Subcutaneous abdominal adipose tissue (tissue), 5 donors: ENCODE measurements around the gene SMO.
"Not testable (repeated sequence)": the region's sequence is repeated elsewhere in the genome, so short reads cannot be mapped to it uniquely, and the experiment has no call there.

Experiments
- H3K27ac ChIP-seq: one replicate; pipeline ENCODE4 v1.7.0; 2013; ENCODE audit warnings: low read depth, mild to moderate bottlenecking, inconsistent platforms, low read length, moderate library complexity
- H3K27me3 ChIP-seq, 5 donors: one replicate each; pipeline ENCODE4 v1.7.0; 2013; ENCODE audit warnings: low read length in 5 of 5, inconsistent platforms in 1 of 5; ENCODE audit not compliant: control insufficient read depth in 5 of 5, insufficient read depth in 4 of 5
- H3K36me3 ChIP-seq, 5 donors: one replicate each; pipeline ENCODE4 v1.7.0; 2013; ENCODE audit warnings: low read length in 5 of 5; ENCODE audit not compliant: control insufficient read depth in 5 of 5, insufficient read depth in 5 of 5
- H3K4me1 ChIP-seq, 5 donors: one replicate each; pipeline ENCODE4 v1.7.0; 2013; ENCODE audit warnings: low read length in 5 of 5, mild to moderate bottlenecking in 3 of 5, moderate library complexity in 1 of 5; ENCODE audit not compliant: control insufficient read depth in 5 of 5, insufficient read depth in 5 of 5
- H3K4me3 ChIP-seq, 5 donors: one replicate each; pipeline ENCODE4 v1.7.0; 2013; ENCODE audit warnings: low read length in 5 of 5, low read depth in 1 of 5
- H3K9ac ChIP-seq, 5 donors: one replicate each; pipeline ENCODE4 v1.7.0; 2013; ENCODE audit warnings: low read length in 5 of 5, mild to moderate bottlenecking in 4 of 5, moderate library complexity in 3 of 5
- H3K9me3 ChIP-seq, 5 donors: one replicate each; pipeline ENCODE4 v1.7.0; 2013; ENCODE audit warnings: low read length in 5 of 5; ENCODE audit not compliant: control insufficient read depth in 5 of 5
- donor health status: healthy.
- donor health status: healthy.
- donor health status: healthy.
- donor health status: healthy.
- donor health status: healthy.

SMO gene

GRCh38 chr7:129238546-129238945, 50.1 kb downstream of the SMO start:
- H3K9ac ChIP-seq: no peak overlapping the region
- H3K27me3 ChIP-seq: no peaks in the 10 kb centered on the region
- H3K9me3 ChIP-seq: no peaks in the 10 kb centered on the region
- no peaks in the 10 kb centered on the region for H3K36me3 ChIP-seq
- peaks cover 0 to 12% (median 7%) of the 10 kb centered on the region in 5 donors for H3K4me1 ChIP-seq
- H3K4me3 ChIP-seq: no peak overlapping the region
- H3K27ac ChIP-seq: no peak overlapping the region

- Histone ChIP-seq H3K36me3 (no peaks in the 10 kb centered on the region), H3K9ac (no peak overlapping the region), H3K27me3 (no peaks in the 10 kb centered on the region), H3K27ac (no peak overlapping the region), H3K4me1 (peaks cover 0 to 2% (median 0%) of the 10 kb centered on the region in 5 donors), H3K9me3 (no peaks in the 10 kb centered on the region), H3K4me3 (no peak overlapping the region)
Measured at GRCh38 chr7:129240119-129240820, 51.8 kb downstream of the SMO start.

- no peak overlapping the region for H3K4me3 ChIP-seq
- H3K9ac ChIP-seq: no peak overlapping the region
- no peaks in the 10 kb centered on the region for H3K27me3 ChIP-seq
- H3K4me1 ChIP-seq: no peaks in the 10 kb centered on the region
- H3K9me3 ChIP-seq: no peaks in the 10 kb centered on the region
- no peak overlapping the region for H3K27ac ChIP-seq
- peaks cover 0 to 3% (median 0%) of the 10 kb centered on the region in 5 donors for H3K36me3 ChIP-seq
Measured at GRCh38 chr7:129244220-129244619, 55.8 kb downstream of the SMO start.

- H3K9me3 ChIP-seq: peaks cover 0 to 2% (median 0%) of the 10 kb centered on the region in 5 donors
- H3K4me3 ChIP-seq: no peak overlapping the region
- H3K27ac ChIP-seq: no peak overlapping the region
- no peaks in the 10 kb centered on the region for H3K4me1 ChIP-seq
- H3K27me3 ChIP-seq: no peaks in the 10 kb centered on the region
- H3K36me3 ChIP-seq: peaks cover 0 to 3% (median 0%) of the 10 kb centered on the region in 5 donors
- no peak overlapping the region for H3K9ac ChIP-seq
Measured at GRCh38 chr7:129245533-129245932, 57.1 kb downstream of the SMO start.

GRCh38 chr7:129247087-129247486, 58.7 kb downstream of the SMO start:
- H3K9me3 ChIP-seq: peaks cover 0 to 2% (median 0%) of the 10 kb centered on the region in 5 donors
- peaks cover 0 to 3% (median 0%) of the 10 kb centered on the region in 5 donors for H3K36me3 ChIP-seq
- H3K9ac ChIP-seq: no peak overlapping the region
- H3K4me1 ChIP-seq: peaks cover 0 to 2% (median 0%) of the 10 kb centered on the region in 5 donors
- no peak overlapping the region for H3K27ac ChIP-seq
- no peaks in the 10 kb centered on the region for H3K27me3 ChIP-seq
- no peak overlapping the region for H3K4me3 ChIP-seq

- Histone ChIP-seq H3K27ac (no peak overlapping the region), H3K9ac (no peak overlapping the region), H3K9me3 (peaks cover 0 to 2% (median 0%) of the 10 kb centered on the region in 5 donors), H3K4me1 (peaks cover 0 to 3% (median 0%) of the 10 kb centered on the region in 5 donors), H3K27me3 (no peaks in the 10 kb centered on the region), H3K4me3 (no peak overlapping the region), H3K36me3 (no peaks in the 10 kb centered on the region)
Measured at GRCh38 chr7:129252128-129252527, 63.7 kb downstream of the SMO start.

- H3K4me1 ChIP-seq: not testable (repeated sequence)
Measured at GRCh38 chr7:129252603-129253002, 64.2 kb downstream of the SMO start.

GRCh38 chr7:129255800-129256199, 67.4 kb downstream of the SMO start:
- Histone ChIP-seq H3K36me3 (no peaks in the 10 kb centered on the region), H3K27ac (no peak overlapping the region), H3K9me3 (no peaks in the 10 kb centered on the region), H3K4me1 (peaks cover 0 to 3% (median 0%) of the 10 kb centered on the region in 5 donors), H3K27me3 (no peaks in the 10 kb centered on the region), H3K9ac (no peak overlapping the region), H3K4me3 (no peak overlapping the region)

More at GRCh38 chr7:129252603-129253002, 64.2 kb downstream of the SMO start:
- H3K9ac ChIP-seq, H3K27me3 ChIP-seq, H3K27ac ChIP-seq, H3K9me3 ChIP-seq, H3K4me3 ChIP-seq, H3K36me3 ChIP-seq: not testable (repeated sequence)

GRCh38 chr7:129256221-129256620, 67.8 kb downstream of the SMO start:
- H3K4me1 ChIP-seq: peaks cover 0 to 3% (median 0%) of the 10 kb centered on the region in 5 donors
- no peak overlapping the region for H3K4me3 ChIP-seq
- no peaks in the 10 kb centered on the region for H3K36me3 ChIP-seq
- no peaks in the 10 kb centered on the region for H3K9me3 ChIP-seq
- H3K9ac ChIP-seq: no peak overlapping the region
- H3K27me3 ChIP-seq: no peaks in the 10 kb centered on the region
- no peak overlapping the region for H3K27ac ChIP-seq

- H3K27me3 ChIP-seq: no peaks in the 10 kb centered on the region
- no peaks in the 10 kb centered on the region for H3K36me3 ChIP-seq
- H3K27ac ChIP-seq: no peak overlapping the region
- peaks cover 0 to 3% (median 0%) of the 10 kb centered on the region in 5 donors for H3K4me1 ChIP-seq
- no peaks in the 10 kb centered on the region for H3K9me3 ChIP-seq
- H3K4me3 ChIP-seq: no peak overlapping the region
- no peak overlapping the region for H3K9ac ChIP-seq
Measured at GRCh38 chr7:129257168-129257567, 68.7 kb downstream of the SMO start.
